NCI-H2029 treated with DMSO at 0.1 percent for 48 hours (cell line): ENCODE results near the gene TFEB.

Experiments
- DNase-seq: peaks from one replicate; lab custom pipeline; 2025; lab: John Stamatoyannopoulos, UW

Gene TFEB

GRCh38 chr6:41674231-41675000 is 61.0 kb downstream of the TFEB start:
- no peak for DNase-seq

GRCh38 chr6:41673704-41674000 is 61.8 kb downstream of the TFEB start:
- no peak for DNase-seq

- no peak for DNase-seq
Measured at GRCh38 chr6:41672816-41673703, 62.3 kb downstream of the TFEB start.

GRCh38 chr6:41672016-41672415 is 63.4 kb downstream of the TFEB start:
- DNase-seq, result no peak

- no peak for DNase-seq
Measured at GRCh38 chr6:41671376-41671775, 64.0 kb downstream of the TFEB start.

GRCh38 chr6:41670703-41671360 is 64.6 kb downstream of the TFEB start:
- no peak for DNase-seq

GRCh38 chr6:41668968-41669367 is 66.4 kb downstream of the TFEB start:
- DNase-seq, result no peak

GRCh38 chr6:41667195-41667594 is 68.2 kb downstream of the TFEB start:
- DNase-seq, result no peak

- no peak for DNase-seq
Measured at GRCh38 chr6:41664271-41664670, 71.1 kb downstream of the TFEB start.

- DNase-seq, result no peak
Measured at GRCh38 chr6:41663568-41663967, 71.8 kb downstream of the TFEB start.

- no peak for DNase-seq
Measured at GRCh38 chr6:41659935-41660334, 75.5 kb downstream of the TFEB start.

- no peak for DNase-seq
Measured at GRCh38 chr6:41658636-41659035, 76.8 kb downstream of the TFEB start.

GRCh38 chr6:41657131-41658094 is 78.0 kb downstream of the TFEB start:
- no peak for DNase-seq

- no peak for DNase-seq
Measured at GRCh38 chr6:41656002-41656691, 79.3 kb downstream of the TFEB start.

- DNase-seq, result no peak
Measured at GRCh38 chr6:41655646-41656001, 79.8 kb downstream of the TFEB start.

- DNase-seq, result no peak
Measured at GRCh38 chr6:41655176-41655575, 80.2 kb downstream of the TFEB start.

GRCh38 chr6:41654698-41655151 is 80.7 kb downstream of the TFEB start:
- no peak for DNase-seq

GRCh38 chr6:41654151-41654697 is 81.2 kb downstream of the TFEB start:
- no peak for DNase-seq

GRCh38 chr6:41653691-41654090 is 81.7 kb downstream of the TFEB start:
- DNase-seq, result no peak

- DNase-seq, result no peak
Measured at GRCh38 chr6:41652866-41653652, 82.3 kb downstream of the TFEB start.
